ENCODE measurements around the gene OR5H1. TPM values are rescaled to one million over a fixed set of nuclear protein-coding genes. Genes with fewer than 3 reads are reported as not detected.

The OR5H1 gene
- total and polyA plus RNA-seq, 2 donors (not counting 1 experiment from before 2014, with no cell fraction given), result 0.17 TPM; not detected in 1

- Histone ChIP-seq H2AFZ (ENCODE audit: insufficient read depth, low read depth, low read length, poor library complexity, severe bottlenecking) (no peak overlapping the region), H3K4me2 (replicated peaks; ENCODE audit: low read depth, low read length, poor library complexity, severe bottlenecking) (no peak overlapping the region), H4K20me1 (ENCODE audit: control insufficient read depth, insufficient read depth, low read length, poor library complexity, severe bottlenecking) (no peaks in the 10 kb centered on the region), H3K9ac (ENCODE audit: low read length) (no peak overlapping the region), H3K4me1 (ENCODE audit: control insufficient read depth in 2 of 2, insufficient read depth in 2 of 2, low read length in 2 of 2) (no peaks in the 10 kb centered on the region), H3K27ac (ENCODE audit: low read length in 2 of 2) (no peak overlapping the region), H3K4me3 (ENCODE audit: control extremely low read depth in 1 of 5, extremely low read depth in 1 of 5, insufficient read depth in 1 of 5, low read depth in 2 of 5, low read length in 4 of 5) (no peak overlapping the region), H3K36me3 (replicated peaks in 1 of 2; ENCODE audit: control extremely low read depth in 1 of 2, control insufficient read depth in 1 of 2, extremely low read depth in 1 of 2, insufficient read depth in 2 of 2, low read length in 1 of 2) (no peaks in the 10 kb centered on the region), H3K27me3 (replicated peaks in 1 of 4; ENCODE audit: control extremely low read depth in 1 of 4, control insufficient read depth in 3 of 4, insufficient read depth in 4 of 4, low read length in 3 of 4) (no peaks in the 10 kb centered on the region), H3K79me2 (ENCODE audit: control insufficient read depth, insufficient read depth, low read length) (no peaks in the 10 kb centered on the region), H3K9me3 (ENCODE audit: control extremely low read depth in 1 of 3, control insufficient read depth in 2 of 3, insufficient read depth in 1 of 3, low read length in 2 of 3) (peaks cover 0 to 10% (median 3%) of the 10 kb centered on the region in 3 donors)
- ChIA-PET CTCF (no interaction called here), POLR2A (no interaction called here)
- Mint-ChIP-seq H3K4me1 (no peaks in the 10 kb centered on the region), H3K27me3 (no peaks in the 10 kb centered on the region), H3K4me3 (no peak overlapping the region), H3K27ac (no peak overlapping the region), H3K9me3 (ENCODE audit: insufficient read depth) (no peaks in the 10 kb centered on the region)
- DNase-seq, result no peak
- ATAC-seq (ENCODE audit: low read depth), result no peak
- no peak for TF ChIP-seq EZH2 (IDR thresholded peaks at IDR 0.05; ENCODE audit: borderline replicate concordance, insufficient read depth, low read depth, low read length, poor library complexity, severe bottlenecking)
- TF ChIP-seq, protein P1, sequence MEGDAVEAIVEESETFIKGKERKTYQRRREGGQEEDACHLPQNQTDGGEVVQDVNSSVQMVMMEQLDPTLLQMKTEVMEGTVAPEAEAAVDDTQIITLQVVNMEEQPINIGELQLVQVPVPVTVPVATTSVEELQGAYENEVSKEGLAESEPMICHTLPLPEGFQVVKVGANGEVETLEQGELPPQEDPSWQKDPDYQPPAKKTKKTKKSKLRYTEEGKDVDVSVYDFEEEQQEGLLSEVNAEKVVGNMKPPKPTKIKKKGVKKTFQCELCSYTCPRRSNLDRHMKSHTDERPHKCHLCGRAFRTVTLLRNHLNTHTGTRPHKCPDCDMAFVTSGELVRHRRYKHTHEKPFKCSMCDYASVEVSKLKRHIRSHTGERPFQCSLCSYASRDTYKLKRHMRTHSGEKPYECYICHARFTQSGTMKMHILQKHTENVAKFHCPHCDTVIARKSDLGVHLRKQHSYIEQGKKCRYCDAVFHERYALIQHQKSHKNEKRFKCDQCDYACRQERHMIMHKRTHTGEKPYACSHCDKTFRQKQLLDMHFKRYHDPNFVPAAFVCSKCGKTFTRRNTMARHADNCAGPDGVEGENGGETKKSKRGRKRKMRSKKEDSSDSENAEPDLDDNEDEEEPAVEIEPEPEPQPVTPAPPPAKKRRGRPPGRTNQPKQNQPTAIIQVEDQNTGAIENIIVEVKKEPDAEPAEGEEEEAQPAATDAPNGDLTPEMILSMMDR (IDR thresholded peaks at IDR 0.05), result no peak
- intact Hi-C loops (cut with micrococcal nuclease), result no loop called here
These were observed 20.0 kb upstream of the OR5H1 start for GRCh38 chr3:98110550-98110908.

DNA sequence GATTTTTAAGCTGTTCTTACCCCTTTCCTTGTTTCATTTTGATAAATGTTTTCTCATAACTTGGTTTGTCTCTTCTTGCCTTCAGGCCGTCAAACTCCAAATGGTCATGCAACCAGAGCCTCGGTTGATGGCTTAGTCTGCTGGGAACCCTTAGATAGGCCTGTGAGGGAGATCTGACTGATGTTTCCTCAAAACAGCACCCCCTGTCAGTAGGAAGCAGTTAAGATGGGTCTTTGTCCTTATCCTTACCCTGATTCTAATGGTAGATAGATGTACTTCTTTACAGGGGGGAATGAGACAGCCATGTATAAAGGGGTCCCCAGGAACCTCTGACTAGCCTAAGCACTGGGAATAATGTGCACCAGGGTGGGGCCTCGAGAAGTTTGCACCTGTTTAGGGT lies 16.3 kb upstream of the OR5H1 start:
- H3K9me3 Mint-ChIP-seq (ENCODE audit: insufficient read depth), result no peaks in the 10 kb centered on the region
- H3K27ac ChIP-seq (ENCODE audit: low read length in 2 of 2), result no peak overlapping the region
- H3K27me3 ChIP-seq (replicated peaks in 1 of 4; ENCODE audit: control extremely low read depth in 1 of 4, control insufficient read depth in 3 of 4, insufficient read depth in 4 of 4, low read length in 3 of 4), result no peaks in the 10 kb centered on the region
- H3K4me1 Mint-ChIP-seq, result no peaks in the 10 kb centered on the region
- H3K27ac Mint-ChIP-seq, result no peak overlapping the region
- no peaks in the 10 kb centered on the region for H3K79me2 ChIP-seq (ENCODE audit: control insufficient read depth, insufficient read depth, low read length)
- no peak overlapping the region for H3K4me3 Mint-ChIP-seq
- H3K4me3 ChIP-seq (ENCODE audit: control extremely low read depth in 1 of 5, extremely low read depth in 1 of 5, insufficient read depth in 1 of 5, low read depth in 2 of 5, low read length in 4 of 5), result no peak overlapping the region
- H2AFZ ChIP-seq (ENCODE audit: insufficient read depth, low read depth, low read length, poor library complexity, severe bottlenecking), result no peak overlapping the region
- intact Hi-C loops (cut with micrococcal nuclease), result no loop called here
- no peak for DNase-seq
- 55% methylated on average over 1 of the region's 3 CpGs for WGBS (ENCODE audit: insufficient coverage)
- ChIA-PET POLR2A (no interaction called here), CTCF (no interaction called here)
- no peak for TF ChIP-seq EZH2 (IDR thresholded peaks at IDR 0.05; ENCODE audit: borderline replicate concordance, insufficient read depth, low read depth, low read length, poor library complexity, severe bottlenecking)
- TF ChIP-seq, protein P1 (IDR thresholded peaks at IDR 0.05), result no peak
- no peaks in the 10 kb centered on the region for H3K4me1 ChIP-seq (ENCODE audit: control insufficient read depth in 2 of 2, insufficient read depth in 2 of 2, low read length in 2 of 2)
- H4K20me1 ChIP-seq (ENCODE audit: control insufficient read depth, insufficient read depth, low read length, poor library complexity, severe bottlenecking), result no peaks in the 10 kb centered on the region
- no peak overlapping the region for H3K4me2 ChIP-seq (replicated peaks; ENCODE audit: low read depth, low read length, poor library complexity, severe bottlenecking)
- H3K36me3 ChIP-seq (replicated peaks in 1 of 2; ENCODE audit: control extremely low read depth in 1 of 2, control insufficient read depth in 1 of 2, extremely low read depth in 1 of 2, insufficient read depth in 2 of 2, low read length in 1 of 2), result no peaks in the 10 kb centered on the region
- no peak for ATAC-seq (ENCODE audit: low read depth)
- H3K27me3 Mint-ChIP-seq, result no peaks in the 10 kb centered on the region
- peaks cover 0 to 10% (median 3%) of the 10 kb centered on the region in 3 donors for H3K9me3 ChIP-seq (ENCODE audit: control extremely low read depth in 1 of 3, control insufficient read depth in 2 of 3, insufficient read depth in 1 of 3, low read length in 2 of 3)
- H3K9ac ChIP-seq (ENCODE audit: low read length), result no peak overlapping the region

Measured in B cell (primary cell).